SK-N-MC (cell line): ENCODE measurements around the gene CYP24A1.

Source experiments
- EZH2 ChIP-seq: fragments of 200-600 bp; sonication (generic); IDR thresholded peaks from one replicate; pipeline ENCODE4 v1.6.1; 2017; ENCODE audit warnings: antibody characterized with exemption
- POLR2AphosphoS5 ChIP-seq: IDR thresholded peaks from 2 replicates; pipeline ENCODE4 v1.6.1; 2012; ENCODE audit warnings: mild to moderate bottlenecking, low read depth, low read length, borderline replicate concordance

- TF ChIP-seq EZH2 (no peak), POLR2AphosphoS5 (no peak)
Observed at GRCh38 chr20:54189630-54190029, 15.8 kb upstream of the CYP24A1 start.
